Right kidney (tissue), 1 donor: ENCODE data around the gene NUTM2A.
"Not testable (repeated sequence)": the region's sequence is repeated elsewhere in the genome, so short reads cannot be mapped to it uniquely, and the experiment has no call there.

Experiments
- DNase-seq: peaks from one replicate; pipeline ENCODE4 v3.0.0-alpha.2; 2016

The NUTM2A gene

DNA sequence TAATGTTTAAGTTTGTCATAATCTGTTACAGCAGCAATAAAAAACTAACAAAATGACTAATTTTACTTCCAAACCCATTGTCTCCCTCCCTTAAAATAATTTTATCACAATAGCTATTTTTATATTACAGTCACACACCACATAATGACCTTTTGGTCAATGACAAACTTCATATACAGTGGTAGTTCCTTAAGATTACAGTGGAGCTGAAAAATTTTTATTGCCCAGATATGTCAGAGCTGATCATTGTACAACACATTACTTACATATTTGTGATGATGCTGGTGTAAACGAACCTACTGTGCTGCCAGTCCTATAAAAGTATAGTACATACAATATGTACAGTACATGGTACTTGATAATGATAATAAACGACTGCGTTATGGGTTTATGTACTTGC lies 22.1 kb downstream of the NUTM2A start:
- not testable (repeated sequence) for DNase-seq

DNA sequence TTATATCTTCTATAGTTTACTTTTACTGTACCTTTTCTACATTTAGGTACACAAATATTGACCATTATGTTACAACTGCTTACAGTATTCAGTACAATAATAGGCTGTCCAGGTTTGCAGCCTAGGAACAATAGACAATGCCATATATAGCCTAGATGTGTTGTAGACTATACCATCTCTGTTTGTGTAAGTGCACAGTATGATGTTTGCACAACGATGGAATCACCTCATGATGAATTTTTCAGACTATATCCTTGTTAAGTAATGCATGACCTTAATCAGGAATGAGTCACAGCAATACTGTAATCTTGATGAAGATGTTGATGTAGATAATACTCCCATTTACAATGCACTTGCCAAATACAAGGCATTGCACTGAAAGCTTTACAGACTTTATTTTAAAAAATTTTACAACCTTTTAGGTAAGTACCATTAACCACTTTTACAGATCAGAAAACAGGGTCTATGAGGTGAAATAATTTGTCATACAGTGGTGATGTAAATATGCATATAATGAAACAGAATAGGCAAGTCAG lies 23.6 kb downstream of the NUTM2A start:
- not testable (repeated sequence) for DNase-seq

DNA sequence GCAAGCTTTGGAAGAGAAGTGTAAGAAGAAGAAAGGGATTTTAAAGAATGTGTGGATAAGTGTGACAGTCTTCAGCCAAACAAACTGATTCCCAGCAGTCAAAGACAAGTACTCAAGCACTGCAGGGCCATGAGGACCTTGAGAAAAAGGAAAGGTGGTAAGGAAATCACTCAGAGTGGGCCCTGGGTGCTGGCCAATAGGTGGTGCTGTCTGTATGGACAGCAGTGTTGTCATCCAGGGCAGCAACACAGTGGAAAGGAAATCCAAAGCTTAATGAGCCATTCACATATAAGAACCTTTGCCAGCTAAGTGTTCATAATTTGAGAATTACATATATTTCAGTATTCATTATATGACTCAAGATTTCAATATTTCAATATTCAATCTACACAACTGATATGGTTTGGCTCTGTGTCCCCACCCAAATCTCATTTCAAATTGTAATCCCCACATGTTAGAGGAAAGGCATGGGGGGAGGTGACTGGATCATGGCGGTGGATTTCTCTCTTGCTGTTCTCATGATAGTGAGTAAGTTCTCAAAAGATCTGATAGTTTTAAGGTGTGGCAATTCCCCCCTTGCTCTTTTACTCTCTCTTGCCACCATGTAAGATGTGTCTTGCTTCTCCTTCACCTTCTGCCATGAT lies 55.6 kb downstream of the NUTM2A start:
- not testable (repeated sequence) for DNase-seq
